Stimulated activated CD4-positive, alpha-beta T cell treated with anti-CD3 and anti-CD28 coated beads, Interleukin-15, amount 100 ng/mL, for 48 hours (primary cell): ENCODE results near the gene TENM3.

Source experiments
- DNase-seq, 2 donors: peaks; one replicate each; pipeline ENCODE4 v3.0.0-alpha.2; 2020; ENCODE audit warnings: low read depth in 2 of 2

Gene TENM3

DNA sequence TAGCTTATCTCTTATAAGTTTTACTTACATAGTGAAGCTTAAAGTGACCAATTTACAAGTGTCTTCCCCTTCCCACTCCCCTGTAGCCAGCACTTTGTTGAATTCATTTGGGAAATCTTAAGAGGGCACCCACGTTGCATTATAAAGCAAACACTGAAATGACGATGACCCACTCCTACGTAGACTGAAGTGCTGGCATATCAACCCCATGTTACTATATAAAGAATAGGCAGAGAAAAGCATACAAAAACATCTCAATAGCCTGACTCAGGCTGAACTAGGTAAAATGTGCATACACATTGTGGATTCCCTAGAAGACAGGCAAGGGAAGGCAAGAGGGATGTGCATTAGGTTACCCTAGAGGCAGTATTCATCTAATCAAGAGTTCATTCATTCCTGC, 313.4 kb downstream of the TENM3 start:
- no peak for DNase-seq

DNA sequence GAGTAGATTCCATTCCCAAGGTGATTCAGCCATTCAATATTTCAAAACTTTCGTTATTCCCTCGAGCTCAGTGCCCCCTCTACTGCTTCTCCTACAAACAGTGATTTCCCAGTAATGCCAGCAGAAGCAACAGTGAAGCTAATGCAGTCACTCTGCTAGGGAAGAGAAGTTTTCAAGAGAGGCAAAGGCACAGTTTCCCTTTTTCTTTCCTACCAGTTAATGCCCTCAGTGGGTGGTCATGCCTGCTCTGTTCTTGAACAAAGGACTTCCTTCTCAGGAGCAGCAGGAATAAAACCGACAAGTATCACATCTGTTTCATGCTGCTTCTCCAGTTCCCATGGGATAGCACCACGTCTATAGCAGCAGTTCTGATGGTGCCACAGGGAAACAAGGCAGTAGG, 317.2 kb downstream of the TENM3 start:
- no peak for DNase-seq

DNA sequence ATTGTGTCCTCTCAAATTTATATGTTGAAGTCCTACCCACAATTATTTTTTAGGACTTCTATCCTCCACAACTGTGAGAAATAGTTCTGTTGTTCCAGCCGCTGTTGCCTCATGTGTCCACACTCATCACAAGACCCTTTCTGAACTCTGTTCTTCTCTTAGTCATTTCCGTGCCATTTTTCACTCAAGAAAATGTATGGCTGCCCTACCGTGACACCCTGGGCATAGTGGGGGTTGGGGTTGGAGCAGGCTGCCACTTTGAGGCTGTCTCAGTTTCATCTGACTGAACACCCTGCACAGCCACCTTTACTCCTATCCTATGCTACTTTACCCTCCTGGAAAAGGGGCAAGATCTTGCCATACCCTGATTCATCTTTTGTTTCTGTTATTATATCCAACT, 319.1 kb downstream of the TENM3 start:
- DNase-seq: no peak

DNA sequence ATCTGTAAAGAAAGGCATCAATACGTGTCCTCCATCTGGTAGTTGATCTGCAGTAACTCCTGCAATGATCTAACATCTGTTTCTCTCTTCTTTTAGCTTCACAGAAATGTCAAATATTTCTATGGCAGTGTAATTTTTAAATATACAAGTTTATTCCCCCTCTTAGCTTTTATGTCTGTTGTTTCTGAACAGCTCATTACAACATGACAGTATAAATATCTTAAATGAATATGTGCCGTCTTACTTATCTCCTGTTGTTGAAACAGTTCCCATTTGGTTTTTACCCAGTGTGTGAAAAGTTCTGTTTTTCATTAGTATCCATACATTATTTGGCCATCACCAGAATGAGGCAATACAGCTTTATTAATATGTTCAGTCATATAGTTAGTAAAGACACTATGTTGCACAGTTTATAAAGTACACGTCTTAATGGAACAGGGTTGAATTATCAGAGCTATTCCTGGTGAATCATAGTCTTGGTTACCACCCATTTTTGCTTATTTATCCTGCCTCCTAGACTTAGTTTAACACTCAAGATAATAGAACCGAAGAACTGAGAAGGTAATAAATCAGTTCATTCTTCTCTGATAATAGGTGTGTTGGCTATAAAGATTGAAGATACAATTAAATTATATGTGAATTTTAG, 321.6 kb downstream of the TENM3 start:
- no peak for DNase-seq

DNA sequence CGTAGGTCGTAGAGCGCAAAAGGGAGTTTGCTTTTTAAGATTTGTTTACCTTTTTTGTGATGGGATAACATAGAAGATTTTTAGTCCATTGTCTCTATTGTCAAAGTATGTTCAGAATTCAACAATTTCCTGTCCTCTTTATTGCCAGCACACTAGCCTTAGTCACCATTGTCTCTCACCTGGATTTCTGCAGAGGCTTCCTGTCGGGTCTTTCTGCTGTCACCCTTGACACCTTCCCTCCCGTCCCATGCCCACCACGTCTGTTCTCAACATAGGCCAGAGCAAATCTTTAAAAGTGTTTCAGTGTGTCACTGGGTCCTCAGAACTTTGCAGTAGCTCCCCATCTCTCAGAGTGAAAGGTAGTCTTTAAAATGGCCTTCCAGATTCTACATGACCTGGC, 323.9 kb downstream of the TENM3 start:
- no peak for DNase-seq

DNA sequence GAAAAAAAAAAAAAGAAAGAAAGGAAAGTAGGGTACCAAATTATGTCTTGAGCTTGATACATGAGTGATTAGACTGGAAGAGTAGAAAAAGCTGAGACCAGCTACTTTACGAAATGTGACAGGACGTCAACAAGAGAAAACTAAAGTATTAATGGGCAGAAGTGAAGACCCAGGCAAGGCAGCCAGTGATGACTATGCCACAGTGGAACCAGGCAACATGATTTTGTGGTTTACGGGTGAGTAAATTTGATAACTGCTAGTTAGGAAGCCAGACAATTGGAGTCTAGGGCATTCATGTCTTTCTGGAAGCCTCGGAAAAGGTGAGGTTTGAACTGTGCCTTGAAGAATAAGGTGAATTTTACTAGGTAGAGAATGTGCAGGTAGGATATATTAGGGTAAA, 326.4 kb downstream of the TENM3 start:
- no peak for DNase-seq

DNA sequence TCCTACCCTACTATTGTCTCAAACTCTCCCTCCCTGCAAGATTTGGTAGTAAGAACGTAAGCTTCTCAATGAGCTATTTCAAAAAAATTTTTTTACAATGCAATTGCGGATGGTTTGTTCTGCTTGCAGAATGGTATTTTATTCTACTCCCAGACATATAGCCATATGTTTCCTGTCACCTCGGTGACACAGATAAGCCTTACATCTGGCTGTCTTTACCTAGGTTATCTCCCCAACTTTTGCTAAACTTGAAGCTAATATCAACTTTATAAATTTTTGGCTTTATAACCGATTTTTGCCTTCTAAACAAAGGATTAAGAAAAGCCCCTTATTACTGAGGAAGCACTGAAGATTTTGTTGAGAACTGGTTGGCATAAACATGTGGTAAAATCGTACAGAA, 331.5 kb downstream of the TENM3 start:
- DNase-seq: no peak

DNA sequence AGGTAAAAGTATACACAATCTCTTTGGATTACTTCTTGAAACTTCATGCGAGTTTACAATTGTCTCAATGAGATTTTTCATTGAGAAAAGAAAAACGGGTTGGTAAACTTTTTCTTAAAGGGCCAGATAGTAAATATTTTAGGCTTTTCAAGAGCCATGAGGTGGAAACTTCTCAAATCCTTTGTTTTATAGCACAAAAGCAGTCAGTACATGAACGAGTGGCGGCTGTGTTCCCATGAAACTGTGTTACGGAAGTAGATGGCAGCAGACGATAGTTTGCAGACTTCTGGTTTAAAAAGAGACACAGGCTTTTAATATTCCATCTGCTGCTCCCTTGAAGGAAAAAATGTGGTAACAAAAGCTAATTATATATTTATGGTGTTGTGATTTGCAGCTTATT, 332.0 kb downstream of the TENM3 start:
- no peak for DNase-seq

DNA sequence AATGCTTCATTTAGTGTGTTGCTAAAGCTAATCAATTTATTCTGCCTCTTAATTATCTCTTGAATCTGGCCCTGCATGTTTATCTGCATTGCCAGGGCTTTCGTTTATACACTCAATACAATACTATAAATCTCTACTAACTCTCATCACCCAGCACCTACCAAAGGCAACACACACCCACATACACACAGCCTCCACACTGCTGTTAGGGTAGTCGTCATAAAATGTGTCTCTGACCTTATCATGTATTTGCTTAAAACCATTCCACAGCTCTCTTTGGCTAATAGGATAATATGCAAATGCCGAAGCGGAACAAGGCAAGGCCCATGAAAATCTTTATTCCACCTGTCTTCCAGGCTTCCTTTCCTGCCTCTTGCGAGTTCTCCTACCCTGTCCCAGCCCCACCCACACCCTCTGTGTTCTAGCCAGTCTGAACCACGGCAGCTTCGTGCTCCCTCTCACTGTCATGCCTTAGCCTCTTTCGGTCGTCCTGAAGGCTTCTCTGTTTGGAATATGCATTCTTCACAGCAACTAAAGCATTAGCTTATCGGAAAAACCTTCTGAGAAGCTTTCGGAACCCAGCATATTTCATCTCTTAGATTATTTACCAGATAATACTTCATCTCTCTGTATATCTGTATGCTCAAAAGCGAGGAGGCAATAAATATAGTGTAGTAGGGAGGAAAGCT, 333.5 kb downstream of the TENM3 start:
- no peak for DNase-seq

DNA sequence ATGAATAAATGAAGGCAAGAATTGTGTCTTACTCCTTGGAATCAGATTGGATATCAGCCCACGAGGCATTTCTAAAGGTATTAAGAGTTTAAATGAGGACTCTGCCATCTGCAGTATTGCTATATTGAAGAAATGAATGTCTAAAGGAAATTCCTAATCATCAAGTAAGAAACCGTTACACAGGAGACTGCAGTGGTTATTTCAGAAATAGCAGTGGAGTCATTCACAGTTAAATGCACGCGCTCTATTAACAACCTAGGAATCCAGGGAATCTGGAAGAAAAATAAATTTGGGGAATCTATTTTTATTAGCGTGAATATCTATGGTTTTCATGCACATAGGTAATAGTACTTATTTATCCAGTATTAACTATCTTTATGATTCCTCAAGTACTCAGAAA, 334.2 kb downstream of the TENM3 start:
- no peak for DNase-seq

DNA sequence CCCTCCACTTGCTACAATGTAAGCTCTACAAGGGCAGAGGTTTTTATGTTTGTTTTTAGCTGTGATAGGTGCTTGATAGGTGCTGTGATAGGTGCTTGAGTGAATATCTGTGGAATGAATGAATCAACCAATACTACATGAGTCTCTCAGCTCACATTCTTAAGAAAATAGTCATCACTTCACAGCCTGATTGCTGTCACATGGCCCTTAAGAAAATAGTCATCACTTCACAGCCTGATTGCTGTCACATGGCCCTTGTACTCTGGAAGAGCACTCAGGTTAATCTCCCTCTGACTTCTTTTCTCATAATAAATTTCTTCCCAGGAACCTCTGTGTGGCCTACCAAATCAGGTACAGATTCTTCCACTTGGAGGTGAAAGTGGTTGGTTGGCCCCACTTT, 335.2 kb downstream of the TENM3 start:
- DNase-seq: no peak

DNA sequence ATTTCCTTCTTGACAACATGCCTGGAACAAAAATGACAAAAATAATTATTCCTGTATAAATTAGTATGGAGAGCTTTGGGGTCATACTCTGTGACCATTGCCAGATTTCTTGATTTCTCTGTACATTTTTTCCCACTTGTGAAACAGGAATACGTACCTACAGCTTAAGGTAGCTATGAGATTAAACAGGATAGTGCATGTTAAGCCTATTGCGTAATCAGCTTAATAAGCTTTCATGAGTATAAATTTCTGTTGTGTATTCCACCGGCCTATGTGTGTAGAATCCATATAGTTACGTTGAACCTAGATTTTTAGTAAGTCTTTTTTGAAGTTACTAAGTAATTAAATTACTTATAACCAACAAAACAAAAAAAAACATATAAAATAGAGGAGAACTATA, 339.0 kb downstream of the TENM3 start:
- DNase-seq: no peak

DNA sequence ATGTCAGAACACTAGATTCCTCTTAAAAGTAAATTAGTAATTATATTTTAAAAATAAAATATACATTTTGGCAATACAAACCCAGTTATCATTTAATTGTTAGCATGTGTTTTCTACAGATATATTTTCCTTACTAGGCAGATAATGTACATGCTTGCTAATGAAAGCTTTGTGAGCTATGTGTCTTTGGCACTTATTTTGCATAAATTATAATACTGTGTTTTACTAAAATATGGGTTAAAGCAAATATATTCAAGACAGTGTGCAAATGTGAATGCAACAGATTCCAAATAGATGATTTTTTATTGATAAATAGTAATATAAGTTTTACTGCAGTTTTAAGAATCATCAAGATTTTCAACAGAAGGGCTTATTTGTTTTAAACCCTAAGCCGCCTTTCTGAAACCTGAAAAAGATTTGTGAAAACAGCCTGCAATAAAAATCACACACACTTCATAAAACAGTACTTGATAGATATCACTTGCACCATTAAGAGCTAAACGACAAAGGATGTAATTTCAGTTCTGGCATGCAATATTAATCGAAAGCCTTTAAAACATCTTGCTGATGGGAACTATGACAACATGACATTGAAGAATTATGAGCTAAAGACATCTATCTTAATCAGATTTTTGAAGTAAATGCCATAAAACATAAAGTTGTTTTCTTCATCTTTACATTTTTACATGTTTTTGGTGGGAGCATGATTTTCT, 340.7 kb downstream of the TENM3 start:
- DNase-seq: no peak

DNA sequence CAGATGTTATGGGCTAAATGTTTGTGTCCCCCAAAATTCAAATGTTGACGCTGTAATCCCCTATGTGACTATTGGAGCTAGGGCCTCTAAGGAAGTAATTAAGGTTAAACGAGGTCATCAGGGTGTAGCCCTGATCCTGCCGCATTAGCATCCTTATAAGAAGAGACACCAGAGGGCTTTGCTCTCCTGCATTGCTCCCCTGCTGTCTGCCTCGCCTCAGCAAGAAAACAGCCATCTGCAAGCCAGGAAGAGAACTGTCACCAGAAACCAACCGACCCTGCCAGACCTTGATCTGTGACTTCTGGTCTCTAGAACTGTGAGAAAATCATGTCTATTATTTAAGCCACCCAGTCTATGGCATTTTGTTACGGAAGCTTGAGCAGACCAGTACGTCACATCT, 342.1 kb downstream of the TENM3 start:
- no peak for DNase-seq

DNA sequence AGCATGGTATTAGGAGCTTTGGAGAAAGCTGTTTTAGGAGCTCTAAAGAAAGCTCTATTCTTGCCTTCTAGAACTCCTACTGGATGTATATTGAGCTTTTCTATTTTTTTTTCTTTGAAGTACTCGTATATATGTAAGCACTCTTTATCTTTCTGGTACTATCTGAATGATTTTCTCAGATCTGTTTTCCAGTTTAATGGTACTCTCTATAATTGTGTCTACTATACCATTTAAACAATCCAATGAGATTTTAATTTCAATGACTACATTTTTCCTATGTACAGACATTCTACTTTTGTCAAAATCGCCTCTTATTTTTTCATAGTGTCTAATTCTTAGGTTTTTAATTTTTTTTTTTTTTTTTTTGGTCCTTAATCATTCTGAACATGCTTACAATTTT, 345.9 kb downstream of the TENM3 start:
- DNase-seq: no peak

DNA sequence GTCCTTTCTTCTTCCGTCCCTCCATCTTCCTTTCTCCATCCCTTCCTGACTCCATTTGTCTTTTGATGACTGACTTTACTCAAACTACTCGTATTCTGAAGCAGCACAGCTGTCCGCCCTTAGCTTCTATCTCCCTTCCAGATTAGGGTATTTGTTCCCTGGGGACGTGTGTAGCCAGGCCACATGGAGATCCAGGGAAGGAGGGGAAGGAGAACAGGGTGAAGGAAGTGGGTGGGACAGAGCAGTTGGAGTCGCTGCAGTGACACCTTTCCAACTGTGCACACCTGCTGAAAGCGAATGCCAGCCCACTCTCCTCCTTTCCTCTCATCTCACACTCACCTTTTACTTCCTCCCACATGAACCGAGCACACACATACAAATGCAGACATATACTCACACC, 350.2 kb downstream of the TENM3 start:
- no peak for DNase-seq

DNA sequence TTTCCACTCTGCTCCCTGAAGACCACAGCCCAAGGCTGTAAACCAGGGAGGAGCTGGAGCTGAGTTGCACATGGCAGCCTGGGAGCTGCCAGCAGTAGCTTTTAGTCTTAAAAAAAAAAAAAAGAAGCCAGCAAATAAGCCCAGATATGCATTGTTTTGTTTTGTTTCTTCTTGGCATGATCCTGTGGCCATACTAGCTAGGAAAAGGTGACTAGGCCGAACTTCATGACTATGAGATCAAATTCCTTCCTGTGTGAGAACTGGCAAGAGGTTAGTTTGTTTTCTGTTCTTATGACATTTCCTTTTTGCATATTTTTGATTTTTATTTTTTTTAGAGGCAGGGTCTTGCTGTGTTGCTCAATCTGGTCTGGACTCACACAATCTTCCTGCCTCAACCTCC, 350.7 kb downstream of the TENM3 start:
- no peak for DNase-seq

DNA sequence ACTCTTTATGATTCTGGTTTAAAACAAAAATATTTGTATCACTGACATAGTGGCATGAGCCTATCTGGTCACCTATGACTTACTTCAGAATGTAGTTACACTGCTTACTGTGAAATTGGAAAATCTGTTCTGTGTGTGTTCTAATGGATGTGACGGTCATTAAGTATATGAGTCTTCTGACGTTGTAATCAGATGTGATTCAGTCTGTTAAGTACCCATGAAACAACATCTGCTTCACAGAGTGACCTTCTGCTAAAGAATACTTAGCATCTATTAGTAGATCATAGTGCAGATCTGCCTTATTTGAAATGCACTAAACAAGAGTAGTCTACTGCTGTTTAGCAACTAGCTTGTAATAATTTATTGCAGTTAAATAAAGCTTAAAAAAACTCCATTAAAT, 356.9 kb downstream of the TENM3 start:
- no peak for DNase-seq

DNA sequence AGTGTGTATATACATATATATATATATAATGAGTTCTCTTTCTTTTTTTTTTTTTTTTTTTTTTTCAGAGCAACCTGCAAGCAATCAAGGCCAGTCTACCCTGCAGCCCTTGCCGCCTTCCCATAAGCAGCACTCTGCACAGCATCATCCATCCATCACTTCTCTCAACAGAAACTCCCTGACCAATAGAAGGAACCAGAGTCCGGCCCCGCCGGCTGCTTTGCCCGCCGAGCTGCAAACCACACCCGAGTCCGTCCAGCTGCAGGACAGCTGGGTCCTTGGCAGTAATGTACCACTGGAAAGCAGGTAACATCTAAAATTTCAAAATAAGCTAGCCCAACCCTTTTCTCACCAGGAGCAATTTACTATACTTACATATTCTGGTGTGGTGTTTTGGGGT, 357.7 kb downstream of the TENM3 start:
- DNase-seq: no peak

DNA sequence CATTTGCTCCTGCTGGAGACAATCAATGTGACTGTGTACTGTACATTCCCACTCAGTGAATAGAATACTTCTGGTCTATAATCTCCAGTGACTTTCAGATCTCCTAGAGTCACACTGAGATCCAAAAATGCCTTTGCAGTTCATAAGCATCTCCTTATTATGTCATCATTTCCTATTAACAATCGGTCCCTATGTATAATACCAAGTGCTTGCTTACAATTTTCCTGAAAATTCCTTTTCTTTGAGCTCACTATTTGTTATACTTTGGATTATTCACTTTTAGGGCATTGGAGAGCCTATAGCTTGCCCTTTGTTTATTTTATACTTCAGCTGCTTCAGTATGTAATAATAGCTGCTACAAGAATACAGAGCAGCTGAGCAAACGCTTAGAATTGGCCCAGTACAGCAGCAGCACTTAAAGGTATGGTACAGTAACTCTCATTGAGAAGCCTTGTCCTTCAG, 361.0 kb downstream of the TENM3 start:
- DNase-seq: no peak

DNA sequence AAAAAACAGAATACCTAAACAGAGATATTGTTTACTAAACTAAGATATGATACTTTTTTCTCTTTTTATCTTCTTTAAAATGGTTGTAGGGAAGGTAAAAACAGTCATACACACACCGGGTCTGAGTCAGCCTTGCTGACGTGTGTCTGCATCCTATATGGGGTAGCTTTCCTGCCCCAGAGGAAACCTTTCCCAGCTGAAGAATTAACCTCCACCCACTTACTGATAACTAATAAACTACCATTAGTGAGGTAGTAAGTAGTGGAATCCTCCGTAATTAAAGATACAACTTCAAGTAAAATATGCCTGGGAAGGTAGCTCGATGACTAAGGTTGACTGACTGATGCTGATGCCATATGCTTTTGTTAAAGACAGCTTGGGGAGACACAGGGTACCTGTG, 361.8 kb downstream of the TENM3 start:
- no peak for DNase-seq

DNA sequence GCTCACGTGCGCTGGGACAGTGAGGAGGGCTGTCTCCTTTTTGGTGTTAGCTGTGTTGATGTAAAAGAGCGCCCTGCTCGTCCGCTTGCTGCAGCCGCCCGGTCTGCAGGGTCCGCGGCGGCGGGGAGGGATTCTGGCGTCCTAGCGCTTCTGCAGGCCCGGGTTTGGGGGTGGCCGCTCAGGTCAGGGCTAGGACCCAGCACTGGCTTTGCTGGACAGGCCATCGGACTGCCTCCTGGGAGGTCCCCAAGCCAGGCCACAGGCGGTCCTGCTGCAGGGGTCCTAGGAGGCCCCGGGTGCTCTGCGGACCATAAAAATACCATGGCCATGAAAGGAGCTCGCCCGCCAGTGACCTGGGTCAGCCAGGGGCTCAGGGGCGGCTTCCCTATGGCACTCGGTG, 365.3 kb downstream of the TENM3 start:
- DNase-seq: no peak

DNA sequence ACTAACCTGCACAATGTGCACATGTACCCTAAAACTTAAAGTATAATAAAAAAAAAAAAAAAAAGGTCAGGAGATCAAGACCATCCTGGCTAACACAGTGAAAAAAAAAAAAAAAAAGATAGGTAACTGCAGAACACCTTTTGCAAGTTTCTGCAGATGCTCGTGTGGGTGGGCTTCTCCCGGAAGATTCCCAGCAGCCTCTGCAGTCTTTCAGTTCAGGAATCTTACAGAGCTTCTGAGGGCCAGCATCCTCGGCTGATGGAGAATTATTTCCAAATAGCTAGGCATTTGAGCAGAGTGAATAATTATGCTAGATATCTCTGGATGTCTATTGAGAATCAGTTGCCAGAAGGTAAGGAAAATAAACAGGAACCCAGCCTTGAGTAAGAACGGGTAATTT, 373.3 kb downstream of the TENM3 start:
- DNase-seq: no peak
